Measurements from ENCODE around the gene GIGYF1. TPM values are rescaled to one million over a fixed set of nuclear protein-coding genes. Genes with fewer than 3 reads are reported as not detected.
A peak's percentile ranks its signal among the peaks of the same experiment; 100 is the strongest.

GIGYF1 gene
- polyA plus RNA-seq, 2 donors = 11.1 to 28.1 TPM

GRCh38 chr7:100640517-100641440 is 53.3 kb downstream of the GIGYF1 start:
- no peaks in the 10 kb centered on the region for H3K36me3 ChIP-seq (ENCODE audit: control insufficient read depth in 2 of 2, insufficient read depth in 2 of 2, low read length in 1 of 2)
- H3K27ac ChIP-seq (ENCODE audit: low read depth in 2 of 2, low read length in 1 of 2) = no peak overlapping the region
- no peaks in the 10 kb centered on the region for H3K27me3 ChIP-seq (ENCODE audit: control insufficient read depth in 1 of 2, insufficient read depth in 2 of 2, low read length in 2 of 2)
- H3K4me3 ChIP-seq (ENCODE audit: low read depth in 1 of 2, low read length in 2 of 2) = no peak overlapping the region
- 72 to 77% methylated on average over 24 of the region's 24 CpGs for WGBS, 2 donors
- H3K9me3 ChIP-seq (ENCODE audit: control insufficient read depth in 2 of 2, insufficient read depth in 1 of 2, low read depth in 1 of 2, low read length in 1 of 2) = no peaks in the 10 kb centered on the region
- peaks cover 0 to 2% of the 10 kb centered on the region in 2 donors for H3K4me1 ChIP-seq (ENCODE audit: control insufficient read depth in 2 of 2, insufficient read depth in 2 of 2, low read length in 1 of 2)

GRCh38 chr7:100639995-100640516 is 54.0 kb downstream of the GIGYF1 start:
- H3K36me3 ChIP-seq (ENCODE audit: control insufficient read depth in 2 of 2, insufficient read depth in 2 of 2, low read length in 1 of 2) = no peaks in the 10 kb centered on the region
- no peak overlapping the region for H3K4me3 ChIP-seq (ENCODE audit: low read depth in 1 of 2, low read length in 2 of 2)
- H3K9me3 ChIP-seq (ENCODE audit: control insufficient read depth in 2 of 2, insufficient read depth in 1 of 2, low read depth in 1 of 2, low read length in 1 of 2) = no peaks in the 10 kb centered on the region
- peaks cover 0 to 2% of the 10 kb centered on the region in 2 donors for H3K4me1 ChIP-seq (ENCODE audit: control insufficient read depth in 2 of 2, insufficient read depth in 2 of 2, low read length in 1 of 2)
- H3K27me3 ChIP-seq (ENCODE audit: control insufficient read depth in 1 of 2, insufficient read depth in 2 of 2, low read length in 2 of 2) = no peaks in the 10 kb centered on the region
- no peak overlapping the region for H3K27ac ChIP-seq (ENCODE audit: low read depth in 2 of 2, low read length in 1 of 2)
- 85 to 87% methylated on average over 17 of the region's 17 CpGs for WGBS, 2 donors

GRCh38 chr7:100632951-100633717 is 60.9 kb downstream of the GIGYF1 start:
- peaks cover 0 to 6% of the 10 kb centered on the region in 2 donors for H3K4me1 ChIP-seq (ENCODE audit: control insufficient read depth in 2 of 2, insufficient read depth in 2 of 2, low read length in 1 of 2)
- H3K4me3 ChIP-seq (ENCODE audit: low read depth in 1 of 2, low read length in 2 of 2) = peak overlapping the region; percentile 52 to 58
- H3K9me3 ChIP-seq (ENCODE audit: control insufficient read depth in 2 of 2, insufficient read depth in 1 of 2, low read depth in 1 of 2, low read length in 1 of 2) = no peaks in the 10 kb centered on the region
- no peak overlapping the region for H3K27ac ChIP-seq (ENCODE audit: low read depth in 2 of 2, low read length in 1 of 2)
- 2 to 5% methylated on average over 64 to 72 of the region's 72 CpGs for WGBS, 2 donors
- no peaks in the 10 kb centered on the region for H3K27me3 ChIP-seq (ENCODE audit: control insufficient read depth in 1 of 2, insufficient read depth in 2 of 2, low read length in 2 of 2)
- no peaks in the 10 kb centered on the region for H3K36me3 ChIP-seq (ENCODE audit: control insufficient read depth in 2 of 2, insufficient read depth in 2 of 2, low read length in 1 of 2)

GRCh38 chr7:100630066-100630465 is 64.0 kb downstream of the GIGYF1 start:
- peaks cover 0 to 13% of the 10 kb centered on the region in 2 donors for H3K4me1 ChIP-seq (ENCODE audit: control insufficient read depth in 2 of 2, insufficient read depth in 2 of 2, low read length in 1 of 2)
- WGBS, 2 donors = 91 to 93% methylated on average over 4 of the region's 4 CpGs
- no peaks in the 10 kb centered on the region for H3K27me3 ChIP-seq (ENCODE audit: control insufficient read depth in 1 of 2, insufficient read depth in 2 of 2, low read length in 2 of 2)
- H3K27ac ChIP-seq (ENCODE audit: low read depth in 2 of 2, low read length in 1 of 2) = no peak overlapping the region
- H3K36me3 ChIP-seq (ENCODE audit: control insufficient read depth in 2 of 2, insufficient read depth in 2 of 2, low read length in 1 of 2) = no peaks in the 10 kb centered on the region
- no peak overlapping the region for H3K4me3 ChIP-seq (ENCODE audit: low read depth in 1 of 2, low read length in 2 of 2)
- no peaks in the 10 kb centered on the region for H3K9me3 ChIP-seq (ENCODE audit: control insufficient read depth in 2 of 2, insufficient read depth in 1 of 2, low read depth in 1 of 2, low read length in 1 of 2)

Other genes with a start within 250 kb of the GIGYF1 start
- under 1 TPM; 0.31 to 0.65 TPM for gene SPACDR, start 230.0 kb downstream of the GIGYF1 start, polyA plus RNA-seq
- gene TSC22D4, start 215.0 kb downstream of the GIGYF1 start, polyA plus RNA-seq = 10 to 100 TPM; 40.0 to 60.0 TPM
- 1 to 10 TPM in 1 of 2 donors, under 1 TPM in 1; 0.32 to 1.3 TPM for gene NYAP1, start 210.3 kb downstream of the GIGYF1 start, polyA plus RNA-seq
- gene AGFG2, start 155.0 kb downstream of the GIGYF1 start, polyA plus RNA-seq = 10 to 100 TPM; 15.8 to 37.9 TPM
- 1 to 10 TPM; 1.5 to 3.3 TPM for gene SAP25, start 120.3 kb downstream of the GIGYF1 start, polyA plus RNA-seq
- 10 to 100 TPM; 32.3 to 73.4 TPM for gene LRCH4, start 108.1 kb downstream of the GIGYF1 start, polyA plus RNA-seq
- gene FBXO24, start 107.9 kb downstream of the GIGYF1 start, polyA plus RNA-seq = under 1 TPM; 0.33 to 0.81 TPM
- gene PCOLCE, start 91.9 kb downstream of the GIGYF1 start, polyA plus RNA-seq = 10 to 100 TPM in 1 of 2 donors, 1 to 10 TPM in 1; 9.9 to 11.0 TPM
- 10 to 100 TPM; 15.5 to 18.4 TPM for gene MOSPD3, start 81.7 kb downstream of the GIGYF1 start, polyA plus RNA-seq
- gene TFR2, start 52.7 kb downstream of the GIGYF1 start, polyA plus RNA-seq = under 1 TPM; 0.41 to 0.53 TPM
- not detected for gene ACTL6B, start 37.8 kb downstream of the GIGYF1 start, polyA plus RNA-seq
- gene GNB2, start 20.5 kb downstream of the GIGYF1 start, polyA plus RNA-seq = 100 to 1,000 TPM; 147 to 284 TPM
- gene POP7, start 11.9 kb upstream of the GIGYF1 start, polyA plus RNA-seq = 10 to 100 TPM; 29.4 to 42.1 TPM
- under 1 TPM in 1 of 2 donors, not detected in 1; 0.04 TPM for gene EPO, start 26.2 kb upstream of the GIGYF1 start, polyA plus RNA-seq
- gene ZAN, start 39.3 kb upstream of the GIGYF1 start, polyA plus RNA-seq = under 1 TPM in 1 of 2 donors, not detected in 1; under 0.01 TPM
- 10 to 100 TPM; 12.8 to 15.7 TPM for gene EPHB4, start 133.3 kb upstream of the GIGYF1 start, polyA plus RNA-seq
- gene SLC12A9, start 158.5 kb upstream of the GIGYF1 start, polyA plus RNA-seq = 10 to 100 TPM; 13.8 to 23.0 TPM
- gene TRIP6, start 173.1 kb upstream of the GIGYF1 start, polyA plus RNA-seq = 10 to 100 TPM; 39.4 to 75.0 TPM
- 100 to 1,000 TPM in 1 of 2 donors, 10 to 100 TPM in 1; 70.7 to 105 TPM for gene SRRT, start 180.9 kb upstream of the GIGYF1 start, polyA plus RNA-seq
- gene UFSP1, start 195.5 kb upstream of the GIGYF1 start, polyA plus RNA-seq = 1 to 10 TPM; 3.8 to 3.9 TPM
- 1 to 10 TPM in 1 of 2 donors, under 1 TPM in 1; 0.52 to 1.4 TPM for gene ACHE, start 201.6 kb upstream of the GIGYF1 start, polyA plus RNA-seq